ENCODE data around the gene VDAC2. TPM values are rescaled to one million over a fixed set of nuclear protein-coding genes. Genes with fewer than 3 reads are reported as not detected.
"Not testable (repeated sequence)": the region's sequence is repeated elsewhere in the genome, so short reads cannot be mapped to it uniquely, and the experiment has no call there.

The VDAC2 gene
- total RNA-seq, 1 donor from 2014 or later, result 144 TPM

- not testable (repeated sequence) for DNase-seq (ENCODE audit: low read depth, low spot score)
These were observed 10.6 kb upstream of the VDAC2 start for GRCh38 chr10:75199949-75200348.

GRCh38 chr10:75201793-75202307 is 8.7 kb upstream of the VDAC2 start:
- no peak for DNase-seq (ENCODE audit: low read depth, low spot score)

- no peak for DNase-seq (ENCODE audit: low read depth, low spot score)
These were observed 8.1 kb upstream of the VDAC2 start for GRCh38 chr10:75202321-75203045.

GRCh38 chr10:75203046-75203620 is 7.5 kb upstream of the VDAC2 start:
- not testable (repeated sequence) for DNase-seq (ENCODE audit: low read depth, low spot score)

GRCh38 chr10:75203724-75204123 is 6.9 kb upstream of the VDAC2 start:
- no peak for DNase-seq (ENCODE audit: low read depth, low spot score)

- no peak for DNase-seq (ENCODE audit: low read depth, low spot score)
These were observed 4.7 kb upstream of the VDAC2 start for GRCh38 chr10:75205908-75206307.

- DNase-seq (ENCODE audit: low read depth, low spot score), result not testable (repeated sequence)
These were observed 4.0 kb upstream of the VDAC2 start for GRCh38 chr10:75206638-75207037.

GRCh38 chr10:75207079-75207856 is 3.3 kb upstream of the VDAC2 start:
- DNase-seq (ENCODE audit: low read depth, low spot score), result no peak

GRCh38 chr10:75207857-75208144 is 2.8 kb upstream of the VDAC2 start:
- no peak for DNase-seq (ENCODE audit: low read depth, low spot score)

GRCh38 chr10:75208181-75208580 is 2.4 kb upstream of the VDAC2 start:
- DNase-seq (ENCODE audit: low read depth, low spot score), result no peak

GRCh38 chr10:75209086-75209920 is 1.3 kb upstream of the VDAC2 start:
- DNase-seq (ENCODE audit: low read depth, low spot score), result no peak

GRCh38 chr10:75209921-75210281 is 695 bp upstream of the VDAC2 start:
- no peak for DNase-seq (ENCODE audit: low read depth, low spot score)

- DNase-seq (ENCODE audit: low read depth, low spot score), result no peak
These were observed 553 bp downstream of the VDAC2 start for GRCh38 chr10:75211007-75211691.

GRCh38 chr10:75212343-75212742 is 1.7 kb downstream of the VDAC2 start:
- no peak for DNase-seq (ENCODE audit: low read depth, low spot score)

- DNase-seq (ENCODE audit: low read depth, low spot score), result no peak
These were observed 9.7 kb downstream of the VDAC2 start for GRCh38 chr10:75220274-75220673.

- DNase-seq (ENCODE audit: low read depth, low spot score), result not testable (repeated sequence)
These were observed 10.9 kb downstream of the VDAC2 start for GRCh38 chr10:75221492-75221891.

- no peak for DNase-seq (ENCODE audit: low read depth, low spot score)
These were observed 12.9 kb downstream of the VDAC2 start for GRCh38 chr10:75223507-75223906.

- no peak for DNase-seq (ENCODE audit: low read depth, low spot score)
These were observed 15.5 kb downstream of the VDAC2 start for GRCh38 chr10:75226095-75226494.

- DNase-seq (ENCODE audit: low read depth, low spot score), result no peak
These were observed 16.1 kb downstream of the VDAC2 start for GRCh38 chr10:75226656-75227055.

- no peak for DNase-seq (ENCODE audit: low read depth, low spot score)
These were observed 17.7 kb downstream of the VDAC2 start for GRCh38 chr10:75228278-75228677.

- DNase-seq (ENCODE audit: low read depth, low spot score), result no peak
These were observed 18.2 kb downstream of the VDAC2 start for GRCh38 chr10:75228834-75229233.

Measured in pulmonary artery endothelial cell (primary cell).